ENCODE measurements around the gene RAP2A.

DNA sequence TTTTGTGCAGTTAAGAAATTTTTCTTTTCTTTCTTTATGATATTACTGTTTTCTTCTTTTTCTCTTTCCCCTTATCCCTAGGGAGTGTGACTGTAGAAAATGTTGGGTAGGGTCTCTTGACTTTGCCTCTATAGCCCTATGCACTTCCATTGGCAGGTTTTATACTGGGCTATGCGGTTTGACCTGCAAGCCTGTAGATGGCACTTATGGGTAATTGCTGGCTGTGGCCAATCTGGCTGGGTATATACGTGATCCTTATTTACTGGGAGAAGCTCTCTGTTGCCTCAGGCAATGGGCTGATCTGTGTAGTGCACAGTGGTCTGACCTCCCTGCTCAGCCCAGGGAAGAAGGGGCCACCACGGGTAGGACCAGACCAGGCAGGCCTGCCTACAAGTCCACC, 78.8 kb downstream of the RAP2A start:
- TF ChIP-seq, protein P1, sequence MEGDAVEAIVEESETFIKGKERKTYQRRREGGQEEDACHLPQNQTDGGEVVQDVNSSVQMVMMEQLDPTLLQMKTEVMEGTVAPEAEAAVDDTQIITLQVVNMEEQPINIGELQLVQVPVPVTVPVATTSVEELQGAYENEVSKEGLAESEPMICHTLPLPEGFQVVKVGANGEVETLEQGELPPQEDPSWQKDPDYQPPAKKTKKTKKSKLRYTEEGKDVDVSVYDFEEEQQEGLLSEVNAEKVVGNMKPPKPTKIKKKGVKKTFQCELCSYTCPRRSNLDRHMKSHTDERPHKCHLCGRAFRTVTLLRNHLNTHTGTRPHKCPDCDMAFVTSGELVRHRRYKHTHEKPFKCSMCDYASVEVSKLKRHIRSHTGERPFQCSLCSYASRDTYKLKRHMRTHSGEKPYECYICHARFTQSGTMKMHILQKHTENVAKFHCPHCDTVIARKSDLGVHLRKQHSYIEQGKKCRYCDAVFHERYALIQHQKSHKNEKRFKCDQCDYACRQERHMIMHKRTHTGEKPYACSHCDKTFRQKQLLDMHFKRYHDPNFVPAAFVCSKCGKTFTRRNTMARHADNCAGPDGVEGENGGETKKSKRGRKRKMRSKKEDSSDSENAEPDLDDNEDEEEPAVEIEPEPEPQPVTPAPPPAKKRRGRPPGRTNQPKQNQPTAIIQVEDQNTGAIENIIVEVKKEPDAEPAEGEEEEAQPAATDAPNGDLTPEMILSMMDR (conservative IDR thresholded peaks at IDR 0.05; ENCODE audit: low read depth, low read length), result no peak
- no peak for TF ChIP-seq EZH2phosphoT487 (IDR thresholded peaks at IDR 0.05; ENCODE audit: borderline replicate concordance, low read length)
- no peak for TF ChIP-seq EZH2 (IDR thresholded peaks at IDR 0.05; ENCODE audit: low read length, unreplicated experiment)
